22Rv1 (cell line): ENCODE results near the gene CLIC5.

Experiments used
- ZFX ChIP-seq: fragments of 450-650 bp; IDR thresholded peaks from 2 replicates; pipeline ENCODE4 v1.6.1; 2017; ENCODE audit warnings: antibody characterized with exemption, borderline replicate concordance
- TF ChIP-seq, protein P1 (sequence below): fragments of 450-650 bp; IDR thresholded peaks from 2 replicates; pipeline ENCODE4 v1.5.1; 2017; ENCODE audit warnings: mild to moderate bottlenecking

DNA sequence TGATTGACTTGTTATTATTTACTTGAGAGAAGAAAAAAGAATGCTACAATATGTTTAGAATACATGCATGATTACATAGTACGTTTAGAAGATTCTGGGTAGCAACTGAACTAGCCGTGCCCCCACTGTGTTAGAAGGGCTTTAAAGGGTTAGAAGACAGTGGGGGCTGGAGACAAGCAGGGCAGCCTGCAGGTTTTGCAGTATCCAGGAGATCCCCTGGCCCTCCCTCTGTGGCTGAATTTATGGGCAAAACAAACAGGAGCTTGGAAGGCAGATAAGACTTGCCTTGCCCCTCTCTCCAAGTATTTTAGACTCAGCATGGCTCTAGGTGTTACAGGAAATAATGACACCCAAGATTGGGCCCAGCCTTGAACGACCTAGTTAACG, 179.2 kb downstream of the CLIC5 start:
- TF ChIP-seq, protein P1, sequence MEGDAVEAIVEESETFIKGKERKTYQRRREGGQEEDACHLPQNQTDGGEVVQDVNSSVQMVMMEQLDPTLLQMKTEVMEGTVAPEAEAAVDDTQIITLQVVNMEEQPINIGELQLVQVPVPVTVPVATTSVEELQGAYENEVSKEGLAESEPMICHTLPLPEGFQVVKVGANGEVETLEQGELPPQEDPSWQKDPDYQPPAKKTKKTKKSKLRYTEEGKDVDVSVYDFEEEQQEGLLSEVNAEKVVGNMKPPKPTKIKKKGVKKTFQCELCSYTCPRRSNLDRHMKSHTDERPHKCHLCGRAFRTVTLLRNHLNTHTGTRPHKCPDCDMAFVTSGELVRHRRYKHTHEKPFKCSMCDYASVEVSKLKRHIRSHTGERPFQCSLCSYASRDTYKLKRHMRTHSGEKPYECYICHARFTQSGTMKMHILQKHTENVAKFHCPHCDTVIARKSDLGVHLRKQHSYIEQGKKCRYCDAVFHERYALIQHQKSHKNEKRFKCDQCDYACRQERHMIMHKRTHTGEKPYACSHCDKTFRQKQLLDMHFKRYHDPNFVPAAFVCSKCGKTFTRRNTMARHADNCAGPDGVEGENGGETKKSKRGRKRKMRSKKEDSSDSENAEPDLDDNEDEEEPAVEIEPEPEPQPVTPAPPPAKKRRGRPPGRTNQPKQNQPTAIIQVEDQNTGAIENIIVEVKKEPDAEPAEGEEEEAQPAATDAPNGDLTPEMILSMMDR = no peak
- TF ChIP-seq ZFX = no peak
